Measurements from ENCODE around the gene SH2D3A.
"Not testable (repeated sequence)": the region's sequence is repeated elsewhere in the genome, so short reads cannot be mapped to it uniquely, and the experiment has no call there.

Gene SH2D3A

DNA sequence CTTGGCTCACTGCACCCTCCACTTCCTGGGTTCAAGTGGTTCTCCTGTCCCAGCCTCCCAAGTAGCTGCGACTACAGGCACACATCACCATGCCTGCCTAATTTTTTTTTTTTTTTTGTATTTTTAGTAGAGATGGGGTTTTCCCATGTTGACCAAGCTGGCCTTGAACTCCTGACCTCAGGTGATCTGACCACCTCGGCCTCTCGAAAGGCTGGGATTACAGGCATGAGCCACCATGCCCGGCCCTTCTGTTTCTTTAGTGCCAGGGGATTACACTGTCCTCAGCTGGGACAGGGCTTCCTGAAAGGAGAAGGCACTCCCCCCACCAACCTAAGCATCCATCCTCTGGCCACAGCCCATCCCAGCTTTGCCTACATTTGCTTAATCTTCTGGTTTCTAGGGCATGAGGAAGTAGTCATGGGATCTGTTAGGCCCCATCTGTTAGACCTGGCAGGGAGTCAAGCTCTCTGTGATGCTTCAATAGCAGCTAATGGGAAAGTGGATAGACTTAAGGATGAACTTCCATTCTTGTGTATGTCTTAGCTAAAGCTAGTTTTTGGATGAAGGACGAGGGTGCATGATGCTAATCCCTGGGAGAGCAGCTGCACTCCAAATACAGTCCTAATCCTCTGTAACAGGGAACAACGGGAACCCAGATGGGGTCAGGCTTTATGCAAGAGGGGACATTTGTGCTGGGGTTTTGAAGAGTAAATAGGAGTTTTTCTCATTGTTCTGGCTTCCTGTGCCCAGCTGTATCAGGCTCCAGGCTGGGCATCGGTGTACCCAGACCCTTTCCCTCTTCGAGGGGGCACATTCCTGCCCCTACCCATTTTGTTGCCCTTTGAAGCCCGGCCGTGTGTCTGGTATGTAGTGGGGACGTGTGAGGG lies 7.8 kb upstream of the SH2D3A start:
- H3K27me3 Mint-ChIP-seq, result no peaks in the 10 kb centered on the region
- no peaks in the 10 kb centered on the region for H3K9me3 Mint-ChIP-seq (ENCODE audit: low read depth)
- H3K36me3 Mint-ChIP-seq, result peaks cover 19% of the 10 kb centered on the region
- H3K4me1 Mint-ChIP-seq (ENCODE audit: low read depth), result peaks cover 50% of the 10 kb centered on the region
- peak overlapping the region; percentile 88 for H3K4me3 Mint-ChIP-seq
- peak overlapping the region; percentile 81 for H3K27ac Mint-ChIP-seq

DNA sequence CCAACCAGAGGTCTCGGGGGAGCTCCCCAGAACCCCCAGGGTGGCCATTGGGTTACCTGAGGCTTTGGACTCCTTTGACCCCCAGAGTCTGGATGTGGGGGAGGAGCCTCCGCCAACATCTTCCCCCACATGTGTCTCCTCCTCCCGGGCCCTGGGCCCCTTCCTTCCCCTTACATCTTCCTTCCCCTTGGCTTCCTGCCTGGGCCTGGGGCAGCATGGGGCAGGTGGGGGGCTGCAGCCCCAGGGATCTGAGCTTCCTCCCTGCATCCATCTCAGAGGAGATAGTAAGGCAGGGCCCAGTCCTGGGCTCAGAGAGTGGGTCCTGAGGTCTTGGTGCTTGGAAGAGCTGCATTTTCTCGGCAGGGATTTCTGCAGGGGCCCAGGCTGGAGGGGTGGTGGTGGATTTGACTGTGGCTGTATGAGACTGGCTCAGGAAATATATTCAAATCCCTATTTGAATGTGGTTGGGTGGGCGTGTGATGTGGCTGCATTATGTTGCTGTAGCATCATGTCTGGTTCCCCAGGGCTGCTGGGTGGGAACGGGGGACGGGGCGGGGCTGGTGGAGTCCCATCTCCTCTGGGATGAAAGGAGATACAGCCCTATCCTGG lies 6.2 kb upstream of the SH2D3A start:
- Mint-ChIP-seq H3K36me3 (peaks cover 19% of the 10 kb centered on the region), H3K4me1 (ENCODE audit: low read depth) (peaks cover 47% of the 10 kb centered on the region), H3K27me3 (no peaks in the 10 kb centered on the region), H3K4me3 (peak overlapping the region; percentile 88), H3K27ac (peak overlapping the region; percentile 96), H3K9me3 (ENCODE audit: low read depth) (no peaks in the 10 kb centered on the region)

DNA sequence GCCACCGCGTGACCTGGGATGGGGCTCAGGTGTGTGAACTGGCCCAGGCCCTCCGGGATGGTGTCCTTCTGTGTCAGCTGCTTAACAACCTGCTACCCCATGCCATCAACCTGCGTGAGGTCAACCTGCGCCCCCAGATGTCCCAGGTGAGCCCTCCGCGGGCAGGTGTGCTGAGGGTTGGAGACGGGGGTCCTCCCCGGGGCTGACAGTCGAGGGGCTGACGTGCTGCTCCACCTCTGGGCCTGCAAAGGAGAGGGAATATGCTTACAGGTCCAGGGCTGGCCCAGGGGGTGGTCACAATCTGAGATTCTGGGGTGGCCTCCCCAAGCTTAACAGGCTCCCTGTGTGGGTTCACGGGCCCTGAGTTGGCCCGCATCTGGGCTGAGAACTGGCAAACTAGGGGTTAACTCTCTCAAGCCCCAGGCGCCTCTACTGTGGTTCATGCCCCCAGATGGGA lies 5.7 kb upstream of the SH2D3A start:
- H3K36me3 Mint-ChIP-seq, result peaks cover 19% of the 10 kb centered on the region
- no peaks in the 10 kb centered on the region for H3K9me3 Mint-ChIP-seq (ENCODE audit: low read depth)
- H3K27ac Mint-ChIP-seq, result peak overlapping the region; percentile 96
- no peaks in the 10 kb centered on the region for H3K27me3 Mint-ChIP-seq
- peak overlapping the region; percentile 88 for H3K4me3 Mint-ChIP-seq
- H3K4me1 Mint-ChIP-seq (ENCODE audit: low read depth), result peaks cover 47% of the 10 kb centered on the region

DNA sequence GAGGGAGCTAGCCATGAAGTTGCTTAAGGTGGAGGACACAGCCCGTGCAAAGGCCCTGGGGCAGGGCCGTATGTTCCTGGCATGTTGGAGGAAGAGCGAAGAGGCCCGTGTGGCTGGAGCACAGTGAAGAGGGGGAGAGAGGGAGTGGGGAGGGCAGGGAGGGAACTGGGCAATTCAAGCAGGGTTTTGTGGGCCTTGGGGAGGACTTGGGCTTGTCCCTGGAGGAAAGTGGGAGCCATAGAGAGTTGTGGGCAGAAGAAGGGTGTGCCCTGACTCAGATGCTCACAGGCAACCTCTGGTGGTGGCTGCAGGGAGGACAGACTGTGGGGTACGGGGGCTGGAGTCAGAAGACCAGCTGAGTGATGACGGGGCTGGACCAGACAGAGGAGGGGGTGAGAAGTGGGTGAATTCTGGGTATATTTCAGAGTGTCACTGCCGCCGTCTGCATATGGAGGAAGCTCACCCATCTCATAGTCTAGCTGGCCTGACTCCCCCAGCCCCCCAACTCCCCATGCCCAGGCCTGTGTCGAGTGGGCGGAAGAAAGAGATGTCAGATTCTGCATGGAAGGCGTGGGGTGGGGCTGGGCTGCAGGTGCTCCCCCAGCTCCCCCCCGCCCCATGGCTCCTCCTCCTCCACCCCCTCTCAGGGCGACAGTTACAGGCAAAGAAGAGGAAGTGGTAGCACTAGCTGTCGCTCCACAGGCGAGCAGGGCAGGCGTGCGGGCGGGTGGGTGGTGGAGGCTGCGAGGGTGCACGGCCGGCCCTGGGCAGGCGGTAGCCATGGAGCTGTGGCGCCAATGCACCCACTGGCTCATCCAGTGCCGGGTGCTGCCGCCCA lies 5.0 kb upstream of the SH2D3A start, which contains the start of gene VAV1:
Gene VAV1 (plus strand): TSS at position 681 of the 838 bp plus-strand sequence. CDS start 100 bp downstream, at position 781.
- Mint-ChIP-seq H3K27ac (peak within 1 kb of the TSS; percentile 96), H3K4me3 (peak within 1 kb of the TSS; percentile 88), H3K4me1 (ENCODE audit: low read depth) (peaks cover 46% of the 10 kb centered on the region), H3K27me3 (no peaks in the 10 kb centered on the region), H3K9me3 (ENCODE audit: low read depth) (no peaks in the 10 kb centered on the region), H3K36me3 (peaks cover 16% of the 10 kb centered on the region)

DNA sequence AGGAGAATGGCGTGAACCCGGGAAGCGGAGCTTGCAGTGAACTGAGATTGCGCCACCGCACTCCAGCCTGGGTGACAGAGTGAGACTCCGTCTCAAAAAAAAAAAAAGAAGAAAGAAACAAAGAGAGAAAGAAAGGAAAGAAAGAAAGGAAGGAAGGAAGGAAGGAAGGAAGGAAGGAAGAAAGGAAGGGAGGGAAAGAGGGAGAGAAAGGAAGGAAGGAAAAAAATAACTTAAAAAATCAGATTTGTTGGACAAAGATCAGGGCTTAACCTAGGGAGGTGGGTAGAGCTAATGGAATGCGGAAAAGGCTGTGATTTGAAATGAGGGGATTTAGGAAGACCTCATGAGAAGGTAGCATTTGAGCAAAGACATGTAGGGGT lies 4.4 kb upstream of the SH2D3A start:
- Mint-ChIP-seq H3K4me3 (peak overlapping the region; percentile 88), H3K4me1 (ENCODE audit: low read depth) (peaks cover 46% of the 10 kb centered on the region), H3K36me3 (peaks cover 12% of the 10 kb centered on the region), H3K27ac (peak overlapping the region; percentile 88)
- H3K27me3 Mint-ChIP-seq; H3K9me3 Mint-ChIP-seq (ENCODE audit: low read depth): not testable (repeated sequence)

DNA sequence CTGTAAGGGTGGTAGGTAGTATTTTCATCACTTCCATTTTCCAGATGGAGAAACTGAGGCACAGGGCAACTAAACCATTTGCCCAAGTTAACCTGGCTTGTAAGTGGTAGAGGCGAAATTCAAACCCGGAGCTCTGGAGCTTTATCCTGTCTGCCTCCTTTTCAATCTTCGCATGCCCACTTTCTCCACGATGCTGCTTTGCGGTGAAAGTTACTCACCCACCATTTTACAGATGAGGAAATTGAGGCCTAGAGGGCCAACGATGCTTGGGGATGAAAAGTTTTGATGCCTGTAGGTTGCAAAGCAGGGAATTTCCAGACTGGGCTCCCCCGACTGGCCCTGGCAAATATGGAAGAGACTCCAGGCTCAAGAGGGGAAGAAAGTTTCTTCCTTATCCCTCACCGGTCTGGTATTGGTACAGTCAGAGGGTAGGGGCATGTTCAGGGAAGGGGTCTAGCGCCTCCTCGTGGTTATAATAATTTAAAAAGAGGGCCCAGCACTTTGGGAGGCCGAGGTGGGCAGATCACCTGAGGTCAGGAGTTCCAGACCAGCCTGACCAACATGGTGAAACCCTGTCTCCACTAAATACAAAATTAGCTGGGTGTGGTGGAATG lies 1.9 kb upstream of the SH2D3A start:
- no peaks in the 10 kb centered on the region for H3K27me3 Mint-ChIP-seq
- no peak overlapping the region for H3K4me3 Mint-ChIP-seq
- no peaks in the 10 kb centered on the region for H3K9me3 Mint-ChIP-seq (ENCODE audit: low read depth)
- H3K4me1 Mint-ChIP-seq (ENCODE audit: low read depth), result peaks cover 50% of the 10 kb centered on the region
- H3K27ac Mint-ChIP-seq, result peak overlapping the region; percentile 61
- H3K36me3 Mint-ChIP-seq, result no peaks in the 10 kb centered on the region

DNA sequence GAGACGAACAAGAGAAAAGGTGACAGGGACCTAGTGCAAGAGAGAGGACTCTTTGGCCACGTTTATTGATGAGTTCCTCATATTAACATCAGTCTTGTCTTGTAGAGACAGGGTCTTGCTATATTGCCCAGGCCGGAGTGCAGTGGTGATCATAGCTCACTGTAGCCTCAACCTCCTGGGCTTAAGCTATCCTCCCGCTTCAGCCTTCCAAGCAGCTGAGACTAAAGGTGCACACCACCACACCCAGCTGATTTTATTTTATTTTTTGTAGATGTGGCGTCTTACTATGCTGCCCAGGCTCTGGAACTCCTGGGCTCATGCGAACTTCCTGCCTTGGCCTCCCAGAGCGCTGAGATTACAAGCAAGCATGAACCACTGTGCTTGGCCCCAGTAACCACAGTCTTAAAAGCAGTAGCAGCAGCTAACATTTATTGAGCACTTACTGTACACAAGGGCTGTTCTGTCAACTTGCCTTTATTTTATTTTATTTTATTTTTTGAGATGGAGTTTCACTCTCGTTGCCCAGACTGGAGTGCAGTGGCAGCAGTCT lies 1.1 kb upstream of the SH2D3A start:
- Mint-ChIP-seq H3K27ac (peak overlapping the region; percentile 94), H3K4me1 (ENCODE audit: low read depth) (peaks cover 45% of the 10 kb centered on the region), H3K36me3 (no peaks in the 10 kb centered on the region), H3K4me3 (peak overlapping the region; percentile 96), H3K27me3 (no peaks in the 10 kb centered on the region), H3K9me3 (ENCODE audit: low read depth) (no peaks in the 10 kb centered on the region)

DNA sequence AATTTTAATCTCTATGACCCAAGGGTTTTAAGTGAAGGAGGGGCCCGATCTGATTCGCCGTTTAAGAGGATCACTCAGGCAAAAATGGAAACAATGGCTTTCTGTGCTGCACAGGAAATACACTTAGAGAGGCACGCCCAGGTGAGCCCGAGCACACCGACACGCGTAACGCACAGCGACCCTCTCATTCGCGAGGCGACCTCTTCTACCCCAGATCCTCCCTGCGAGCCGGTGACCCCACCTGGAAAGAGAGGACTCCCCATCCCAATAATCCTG lies 216 bp downstream of the SH2D3A start:
- peak overlapping the region; percentile 96 for H3K4me3 Mint-ChIP-seq
- no peaks in the 10 kb centered on the region for H3K36me3 Mint-ChIP-seq
- H3K27ac Mint-ChIP-seq, result peak overlapping the region; percentile 94
- no peaks in the 10 kb centered on the region for H3K27me3 Mint-ChIP-seq
- H3K9me3 Mint-ChIP-seq (ENCODE audit: low read depth), result no peaks in the 10 kb centered on the region
- peaks cover 41% of the 10 kb centered on the region for H3K4me1 Mint-ChIP-seq (ENCODE audit: low read depth)

DNA sequence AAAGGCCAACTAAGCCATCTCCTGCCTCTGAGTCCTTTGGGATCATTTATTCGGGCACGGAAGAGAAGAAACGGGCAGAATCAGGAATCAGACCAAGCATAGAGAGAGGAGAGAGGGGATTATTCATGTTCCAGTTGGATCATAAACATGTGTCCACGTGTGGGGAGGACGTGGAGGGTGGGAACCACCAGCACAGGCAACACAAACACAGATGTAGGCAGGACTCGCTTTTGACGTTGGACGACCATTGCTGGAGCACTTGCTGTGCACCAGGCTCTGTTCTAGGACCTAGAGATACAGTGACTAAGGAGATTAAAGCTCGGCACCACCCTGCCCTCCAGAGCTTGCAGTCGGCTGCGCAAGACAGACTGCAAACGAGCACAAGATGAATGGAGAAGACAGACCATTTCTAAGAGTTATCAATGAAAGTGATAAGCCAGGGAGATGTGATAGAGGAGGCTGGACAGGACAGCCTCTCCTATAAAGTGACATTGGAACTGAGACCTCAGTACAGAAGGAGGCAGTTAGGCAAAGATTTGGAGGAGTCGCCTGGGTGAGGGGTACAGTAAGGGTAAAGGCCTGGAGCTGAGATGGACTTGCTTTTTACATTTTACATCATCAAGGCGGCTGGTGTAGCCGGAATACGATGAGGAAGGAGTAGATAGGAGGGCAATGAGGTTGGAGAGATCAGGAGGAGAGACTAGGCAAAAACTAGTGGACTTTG lies 716 bp downstream of the SH2D3A start:
- Mint-ChIP-seq H3K27ac (peak overlapping the region; percentile 94), H3K27me3 (no peaks in the 10 kb centered on the region), H3K36me3 (no peaks in the 10 kb centered on the region), H3K9me3 (ENCODE audit: low read depth) (no peaks in the 10 kb centered on the region), H3K4me1 (ENCODE audit: low read depth) (peaks cover 38% of the 10 kb centered on the region), H3K4me3 (peak overlapping the region; percentile 96)

DNA sequence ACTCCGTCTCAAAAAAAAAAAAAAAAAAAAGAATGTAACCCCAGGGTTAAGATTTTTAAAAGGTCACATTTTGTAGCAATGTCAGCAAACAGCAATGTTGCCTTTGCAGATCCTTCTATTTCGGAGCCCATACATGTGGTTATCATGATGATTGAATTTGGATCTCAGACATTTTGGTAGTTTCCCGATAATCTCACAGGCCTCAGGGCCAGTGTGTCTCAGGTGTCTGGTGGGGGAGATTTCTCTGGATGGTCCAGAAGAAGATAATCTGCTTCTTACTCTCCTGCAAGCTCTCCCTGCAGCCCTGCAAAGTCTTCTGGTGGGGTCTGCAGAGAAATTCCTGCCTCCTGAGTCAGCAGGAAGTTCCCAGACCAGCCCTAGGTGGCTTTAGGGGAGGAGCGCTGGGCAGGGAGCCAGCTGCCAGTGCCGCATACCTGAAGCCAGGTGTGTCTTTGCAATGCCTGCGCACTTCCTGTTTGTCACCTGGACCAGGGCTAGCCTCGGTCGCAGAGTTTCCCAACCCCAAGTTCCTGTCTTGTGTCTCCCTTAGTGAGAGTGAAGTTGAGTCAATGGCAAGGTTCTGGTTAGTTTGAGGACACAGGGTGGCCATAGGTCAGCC lies 1.4 kb downstream of the SH2D3A start:
- Mint-ChIP-seq H3K27me3 (no peaks in the 10 kb centered on the region), H3K27ac (peak overlapping the region; percentile 94), H3K4me3 (peak overlapping the region; percentile 96), H3K4me1 (ENCODE audit: low read depth) (peaks cover 38% of the 10 kb centered on the region), H3K36me3 (no peaks in the 10 kb centered on the region), H3K9me3 (ENCODE audit: low read depth) (no peaks in the 10 kb centered on the region)

DNA sequence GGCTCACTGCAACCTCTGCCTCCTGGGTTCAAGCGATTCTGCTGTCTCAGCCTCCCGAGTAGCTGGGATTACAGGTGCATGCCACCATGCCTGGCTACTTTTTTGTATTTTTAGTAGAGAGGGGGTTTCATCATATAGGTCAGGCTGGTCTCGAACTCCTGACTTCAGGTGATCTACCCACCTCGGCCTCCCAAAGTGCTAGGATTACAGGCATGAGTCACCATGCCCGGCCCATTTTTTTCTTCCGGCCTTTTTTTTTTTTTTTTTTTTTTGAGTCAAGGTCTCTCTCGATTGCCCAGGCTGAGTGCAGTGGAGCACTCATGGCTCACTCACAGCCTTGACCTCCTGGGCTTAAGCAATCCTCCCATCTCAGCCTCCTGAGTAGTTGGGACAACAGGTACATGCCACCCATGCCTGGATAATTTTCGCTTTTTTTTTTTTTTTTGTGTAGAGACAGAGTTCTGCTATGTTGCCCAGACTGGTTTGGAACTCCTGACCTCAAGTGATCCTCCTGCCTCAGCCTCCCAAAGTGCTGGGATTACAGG lies 4.9 kb downstream of the SH2D3A start:
- H3K27me3 Mint-ChIP-seq; H3K36me3 Mint-ChIP-seq; H3K27ac Mint-ChIP-seq; H3K9me3 Mint-ChIP-seq (ENCODE audit: low read depth); H3K4me3 Mint-ChIP-seq: not testable (repeated sequence)
- H3K4me1 Mint-ChIP-seq (ENCODE audit: low read depth), result peaks cover 29% of the 10 kb centered on the region

DNA sequence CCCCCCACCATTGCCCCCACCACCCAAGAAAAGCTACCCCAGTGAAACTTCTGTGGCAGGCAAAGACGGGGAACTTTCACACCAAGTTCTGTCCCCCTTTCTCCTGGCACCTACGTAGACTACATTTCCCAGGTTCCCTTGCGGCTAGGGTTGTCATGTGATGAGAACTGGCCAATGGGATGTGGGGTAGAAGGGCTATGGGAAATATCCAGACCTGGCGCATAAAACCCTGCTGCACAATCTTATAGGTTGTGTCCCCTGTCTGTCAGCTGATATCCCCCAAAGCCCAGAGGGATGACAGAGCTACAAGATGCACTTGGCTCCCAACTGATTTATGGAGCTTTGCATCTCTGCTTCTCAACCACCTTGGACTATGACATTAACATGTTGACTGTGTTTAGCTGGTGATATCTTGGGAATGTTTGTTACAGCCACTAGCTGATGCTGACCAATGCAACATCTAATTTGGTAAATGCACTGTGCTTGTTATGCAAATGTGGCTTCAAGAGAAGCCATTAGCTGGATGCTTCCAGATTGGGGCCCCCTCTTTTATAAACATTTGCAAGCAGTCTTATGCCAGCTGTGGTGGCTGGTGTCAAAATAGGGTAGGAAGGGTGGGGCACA lies 6.1 kb downstream of the SH2D3A start:
- no peaks in the 10 kb centered on the region for H3K9me3 Mint-ChIP-seq (ENCODE audit: low read depth)

DNA sequence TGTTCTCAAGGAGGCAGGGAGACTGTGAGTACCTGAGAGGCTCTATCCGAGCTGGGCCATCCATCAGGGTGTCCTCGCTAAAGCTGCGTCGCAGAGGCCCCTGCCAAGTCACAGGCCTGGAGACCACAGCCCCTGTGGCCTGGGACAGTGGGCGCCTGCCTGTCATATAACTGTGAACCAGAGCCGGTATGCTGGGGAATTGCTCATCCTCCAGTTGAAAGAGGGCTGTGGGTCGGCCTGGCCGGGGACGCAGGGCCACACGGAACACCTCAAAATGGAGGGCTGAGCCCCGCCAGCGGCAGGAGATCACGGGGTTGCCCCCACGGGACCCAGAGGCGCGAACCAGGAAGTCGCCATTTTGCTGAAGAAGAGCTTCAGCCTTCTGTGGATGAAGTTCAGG lies 6.6 kb downstream of the SH2D3A start:
- H3K27ac Mint-ChIP-seq, result no peak overlapping the region
- H3K27me3 Mint-ChIP-seq, result no peaks in the 10 kb centered on the region
- no peak overlapping the region for H3K4me3 Mint-ChIP-seq
- H3K36me3 Mint-ChIP-seq, result peaks cover 3% of the 10 kb centered on the region
- H3K4me1 Mint-ChIP-seq (ENCODE audit: low read depth), result peaks cover 15% of the 10 kb centered on the region
- H3K9me3 Mint-ChIP-seq (ENCODE audit: low read depth), result no peaks in the 10 kb centered on the region

More for the DNA sequence above, 6.1 kb downstream of the SH2D3A start:
- no peaks in the 10 kb centered on the region for H3K27me3 Mint-ChIP-seq
- no peak overlapping the region for H3K4me3 Mint-ChIP-seq
- H3K36me3 Mint-ChIP-seq, result peaks cover 3% of the 10 kb centered on the region
- no peak overlapping the region for H3K27ac Mint-ChIP-seq
- H3K4me1 Mint-ChIP-seq (ENCODE audit: low read depth), result peaks cover 20% of the 10 kb centered on the region

Measured in activated naive CD8-positive, alpha-beta T cell (primary cell).